ENCODE data around the gene HAL. TPM values are rescaled to one million over a fixed set of nuclear protein-coding genes. Genes with fewer than 3 reads are reported as not detected.

The HAL gene
- total and polyA plus RNA-seq, 2 experiments from 2014 or later, result 0.91 to 1.3 TPM

DNA sequence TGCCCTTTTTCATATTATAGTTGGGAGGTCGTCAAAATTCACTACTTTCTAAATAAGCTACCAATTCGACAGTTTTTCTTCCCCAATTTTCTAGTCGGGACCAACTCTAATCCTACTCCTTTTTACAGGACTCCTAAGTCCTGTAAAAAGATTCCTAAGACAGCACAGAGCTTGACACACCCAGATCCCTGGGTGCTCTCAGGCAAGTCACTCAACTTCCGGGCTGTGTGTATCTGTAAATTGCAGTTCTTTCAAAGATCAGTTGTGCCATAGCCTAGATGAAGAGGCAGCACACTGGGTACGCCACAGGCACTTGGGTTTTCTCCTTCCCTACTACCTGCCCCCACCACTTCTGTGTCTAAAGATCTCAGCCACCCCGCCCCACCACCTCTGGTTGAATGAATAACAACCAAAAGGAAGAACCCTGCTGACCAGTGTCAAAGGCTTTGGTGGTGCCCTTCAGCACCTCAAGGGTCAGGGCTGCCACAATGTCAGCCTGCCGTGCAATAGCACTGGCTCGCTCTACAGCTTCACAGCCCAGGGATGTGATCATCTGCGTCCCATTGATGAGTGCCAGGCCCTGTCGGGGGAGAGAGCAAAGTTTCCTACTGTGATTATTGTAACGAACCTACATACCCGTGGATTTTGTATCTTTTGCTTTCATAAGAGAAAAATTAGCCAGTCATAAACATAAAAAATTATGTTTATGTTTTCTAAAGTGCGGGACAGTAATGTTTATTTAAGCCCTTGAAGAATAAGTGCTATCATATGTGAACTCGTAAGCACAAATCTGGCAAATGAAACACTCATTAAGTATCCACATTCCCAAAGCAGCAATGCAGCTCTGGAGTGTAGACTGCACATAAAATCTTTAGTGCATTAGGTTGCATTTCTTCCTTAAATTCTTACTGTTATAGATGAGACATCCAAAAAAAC is 9.2 kb downstream of the HAL start:
- Histone ChIP-seq H3K36me3 (replicated peaks; ENCODE audit: insufficient read depth, low read depth) (no peaks in the 10 kb centered on the region), H3K9me3 (ENCODE audit: low read depth) (no peaks in the 10 kb centered on the region), H4K20me1 (ENCODE audit: insufficient read depth, poor library complexity, severe bottlenecking) (no peaks in the 10 kb centered on the region), H3K27ac (no peak overlapping the region), H3K4me1 (ENCODE audit: insufficient read depth) (no peaks in the 10 kb centered on the region), H3K4me3 (no peak overlapping the region), H3K4me2 (no peak overlapping the region), H2AFZ (no peak overlapping the region), H3K79me2 (no peaks in the 10 kb centered on the region), H3K9me2 (replicated peaks; ENCODE audit: insufficient read depth) (no peaks in the 10 kb centered on the region), H3K27me3 (no peaks in the 10 kb centered on the region)
- 59% methylated on average over 14 of the region's 14 CpGs for WGBS (ENCODE audit: low lambda C conversion rate, missing lambda C conversion rate)
- DNase-seq (ENCODE audit: low spot score), result no peak
- TF ChIP-seq EZH2phosphoT487 (IDR thresholded peaks at IDR 0.05; ENCODE audit: low read depth, severe bottlenecking, unreplicated experiment) (no peak), EZH2 (IDR thresholded peaks at IDR 0.05; ENCODE audit: borderline replicate concordance) (no peak)
- TF ChIP-seq, protein P1, sequence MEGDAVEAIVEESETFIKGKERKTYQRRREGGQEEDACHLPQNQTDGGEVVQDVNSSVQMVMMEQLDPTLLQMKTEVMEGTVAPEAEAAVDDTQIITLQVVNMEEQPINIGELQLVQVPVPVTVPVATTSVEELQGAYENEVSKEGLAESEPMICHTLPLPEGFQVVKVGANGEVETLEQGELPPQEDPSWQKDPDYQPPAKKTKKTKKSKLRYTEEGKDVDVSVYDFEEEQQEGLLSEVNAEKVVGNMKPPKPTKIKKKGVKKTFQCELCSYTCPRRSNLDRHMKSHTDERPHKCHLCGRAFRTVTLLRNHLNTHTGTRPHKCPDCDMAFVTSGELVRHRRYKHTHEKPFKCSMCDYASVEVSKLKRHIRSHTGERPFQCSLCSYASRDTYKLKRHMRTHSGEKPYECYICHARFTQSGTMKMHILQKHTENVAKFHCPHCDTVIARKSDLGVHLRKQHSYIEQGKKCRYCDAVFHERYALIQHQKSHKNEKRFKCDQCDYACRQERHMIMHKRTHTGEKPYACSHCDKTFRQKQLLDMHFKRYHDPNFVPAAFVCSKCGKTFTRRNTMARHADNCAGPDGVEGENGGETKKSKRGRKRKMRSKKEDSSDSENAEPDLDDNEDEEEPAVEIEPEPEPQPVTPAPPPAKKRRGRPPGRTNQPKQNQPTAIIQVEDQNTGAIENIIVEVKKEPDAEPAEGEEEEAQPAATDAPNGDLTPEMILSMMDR (IDR thresholded peaks at IDR 0.05; ENCODE audit: poor library complexity), result no peak

DNA sequence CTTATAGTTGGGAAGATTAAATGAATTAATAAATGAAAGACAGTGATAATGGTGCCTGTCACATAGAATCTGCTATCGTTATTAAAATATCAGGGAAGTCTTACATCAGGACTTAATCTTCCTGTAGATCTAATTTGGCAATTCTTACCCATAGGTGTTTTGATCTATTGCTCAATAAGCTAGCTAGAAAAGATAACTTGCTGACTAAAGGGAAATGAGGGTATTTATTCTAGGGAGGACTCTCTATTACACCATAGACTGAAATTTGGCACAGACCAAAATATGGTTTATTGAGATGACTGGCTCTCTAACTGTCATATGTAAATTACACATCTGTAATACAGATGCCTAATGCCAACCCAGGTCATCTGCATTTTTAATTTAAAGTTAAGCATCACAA is 11.5 kb downstream of the HAL start:
- no peaks in the 10 kb centered on the region for H3K4me1 ChIP-seq (ENCODE audit: insufficient read depth)
- no peaks in the 10 kb centered on the region for H3K79me2 ChIP-seq
- TF ChIP-seq, protein P1 (IDR thresholded peaks at IDR 0.05; ENCODE audit: poor library complexity), result no peak
- TF ChIP-seq EZH2 (IDR thresholded peaks at IDR 0.05; ENCODE audit: borderline replicate concordance), result no peak
- TF ChIP-seq EZH2phosphoT487 (IDR thresholded peaks at IDR 0.05; ENCODE audit: low read depth, severe bottlenecking, unreplicated experiment), result no peak
- no peaks in the 10 kb centered on the region for H3K9me3 ChIP-seq (ENCODE audit: low read depth)
- no peak overlapping the region for H3K27ac ChIP-seq
- H4K20me1 ChIP-seq (ENCODE audit: insufficient read depth, poor library complexity, severe bottlenecking), result no peaks in the 10 kb centered on the region
- 96% methylated on average over 1 of the region's 1 CpG for WGBS (ENCODE audit: low lambda C conversion rate, missing lambda C conversion rate)
- H3K4me3 ChIP-seq, result no peak overlapping the region
- no peak for DNase-seq (ENCODE audit: low spot score)
- no peak overlapping the region for H2AFZ ChIP-seq
- no peaks in the 10 kb centered on the region for H3K9me2 ChIP-seq (replicated peaks; ENCODE audit: insufficient read depth)
- H3K36me3 ChIP-seq (replicated peaks; ENCODE audit: insufficient read depth, low read depth), result no peaks in the 10 kb centered on the region
- H3K27me3 ChIP-seq, result no peaks in the 10 kb centered on the region
- H3K4me2 ChIP-seq, result no peak overlapping the region

DNA sequence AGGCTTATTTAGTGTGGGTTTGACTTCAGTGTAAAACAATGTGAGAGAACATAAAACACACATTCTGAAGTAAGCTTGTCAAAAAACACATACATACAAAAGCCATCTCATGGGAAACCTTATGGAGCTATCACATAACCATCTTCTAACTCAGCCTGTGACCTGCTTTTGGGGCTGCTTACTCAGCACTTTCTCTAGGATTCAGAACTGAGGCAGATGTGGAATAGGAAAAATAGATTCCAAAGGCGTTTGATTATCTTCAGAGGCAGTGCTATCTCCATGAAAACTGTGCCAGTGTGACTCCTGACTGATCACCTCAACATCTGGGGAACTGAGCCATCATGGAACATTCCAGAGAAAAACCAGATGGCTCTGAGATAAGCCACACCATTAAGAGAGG is 13.5 kb downstream of the HAL start:
- Histone ChIP-seq H3K9me3 (ENCODE audit: low read depth) (no peaks in the 10 kb centered on the region), H3K79me2 (no peaks in the 10 kb centered on the region), H2AFZ (no peak overlapping the region), H3K9me2 (replicated peaks; ENCODE audit: insufficient read depth) (no peaks in the 10 kb centered on the region), H3K27ac (no peak overlapping the region), H3K36me3 (replicated peaks; ENCODE audit: insufficient read depth, low read depth) (no peaks in the 10 kb centered on the region), H4K20me1 (ENCODE audit: insufficient read depth, poor library complexity, severe bottlenecking) (no peaks in the 10 kb centered on the region), H3K27me3 (no peaks in the 10 kb centered on the region), H3K4me3 (no peak overlapping the region), H3K4me1 (ENCODE audit: insufficient read depth) (no peaks in the 10 kb centered on the region), H3K4me2 (no peak overlapping the region)
- 61% methylated on average over 1 of the region's 1 CpG for WGBS (ENCODE audit: low lambda C conversion rate, missing lambda C conversion rate)
- TF ChIP-seq, protein P1 (IDR thresholded peaks at IDR 0.05; ENCODE audit: poor library complexity), result no peak
- TF ChIP-seq EZH2 (IDR thresholded peaks at IDR 0.05; ENCODE audit: borderline replicate concordance) (no peak), EZH2phosphoT487 (IDR thresholded peaks at IDR 0.05; ENCODE audit: low read depth, severe bottlenecking, unreplicated experiment) (no peak)
- no peak for DNase-seq (ENCODE audit: low spot score)
